IMR-90 (cell line): ENCODE measurements around the gene YPEL1. TPM values are rescaled to one million over a fixed set of nuclear protein-coding genes. Genes with fewer than 3 reads are reported as not detected.

Source experiments
- ATAC-seq: fragments of 200-7000 bp; cut with Tn5 transposase; 2 replicates; pipeline ENCODE4 v1.9.1; 2020; ENCODE audit warnings: low read depth, mild to moderate bottlenecking, moderate library complexity
- BruUV-seq: library from RNA; stranded (reverse); fragments of 400-500 nt; replicated peaks from 2 replicates; lab custom pipeline; 2021; lab: Mats Ljungman, UMichigan
- CTCF ChIA-PET: fragments of 300-600 bp; formaldehyde crosslinking; extraction: SDS; loops from one replicate; lab custom pipeline; 2021; ENCODE audit warnings: antibody characterized with exemption; lab: Yijun Ruan, JAX
- POLR2A ChIA-PET: fragments of 300-600 bp; sonication (Branson Sonifier 250); formaldehyde crosslinking; loops from one replicate; lab custom pipeline; 2022; ENCODE audit warnings: antibody characterized with exemption; ENCODE audit not compliant: unreplicated experiment; lab: Charles Lee
- DNase-seq: peaks from one replicate; pipeline ENCODE4 v3.0.0; 2013
- H2AFZ ChIP-seq: replicated peaks from 2 replicates; pipeline ENCODE3; 2013; ENCODE audit warnings: low read length, mild to moderate bottlenecking; ENCODE audit not compliant: poor library complexity
- H2AK5ac ChIP-seq: 2 replicates; pipeline ENCODE4 v1.6.1; 2013; ENCODE audit warnings: low read depth, low read length, inconsistent platforms
- H2AK9ac ChIP-seq: replicated peaks from 2 replicates; pipeline ENCODE3; 2013; ENCODE audit warnings: mild to moderate bottlenecking, low read depth, low read length, moderate library complexity; ENCODE audit not compliant: poor library complexity
- H2BK120ac ChIP-seq: 2 replicates; pipeline ENCODE4 v1.6.1; 2013; ENCODE audit warnings: low read depth, low read length, inconsistent platforms
- H2BK15ac ChIP-seq: 3 replicates; pipeline ENCODE4 v1.6.1; 2013; ENCODE audit warnings: low read depth, low read length, inconsistent platforms
- H2BK20ac ChIP-seq: 2 replicates; pipeline ENCODE4 v1.6.1; 2013; ENCODE audit warnings: low read depth, mild to moderate bottlenecking, inconsistent platforms, low read length, moderate library complexity
- H2BK5ac ChIP-seq: 2 replicates; pipeline ENCODE4 v1.6.1; 2013; ENCODE audit warnings: mild to moderate bottlenecking, low read depth, low read length, inconsistent platforms; ENCODE audit not compliant: poor library complexity, severe bottlenecking
- H3K14ac ChIP-seq: replicated peaks from 2 replicates; pipeline ENCODE4 v1.6.1; 2013; ENCODE audit warnings: low read depth, low read length, inconsistent platforms
- H3K18ac ChIP-seq: 2 replicates; pipeline ENCODE4 v1.6.1; 2013; ENCODE audit warnings: low read depth, low read length, control low read depth
- H3K23ac ChIP-seq: 2 replicates; pipeline ENCODE4 v1.6.1; 2013; ENCODE audit warnings: low read depth, low read length, inconsistent platforms
- H3K27ac ChIP-seq: 2 replicates; pipeline ENCODE4 v1.5.1; 2013; ENCODE audit warnings: mild to moderate bottlenecking, control low read depth, low read length; ENCODE audit not compliant: insufficient read depth
- H3K27me3 ChIP-seq: 2 replicates; pipeline ENCODE4 v1.6.1; 2013; ENCODE audit warnings: low read length; ENCODE audit not compliant: control insufficient read depth, insufficient read depth
- H3K36me3 ChIP-seq: 2 replicates; pipeline ENCODE4 v1.6.1; 2013; ENCODE audit warnings: low read length, mixed read lengths; ENCODE audit not compliant: control insufficient read depth, insufficient read depth
- H3K4ac ChIP-seq: 2 replicates; pipeline ENCODE4 v1.6.1; 2013; ENCODE audit warnings: low read depth, low read length, inconsistent platforms
- H3K4me1 ChIP-seq: 2 replicates; pipeline ENCODE4 v1.6.1; 2013; ENCODE audit warnings: low read length, mixed read lengths; ENCODE audit not compliant: control insufficient read depth, insufficient read depth
- H3K4me2 ChIP-seq: 2 replicates; pipeline ENCODE4 v1.6.1; 2013; ENCODE audit warnings: low read depth, mild to moderate bottlenecking, control low read depth, low read length, moderate library complexity
- H3K4me3 ChIP-seq: 2 replicates; pipeline ENCODE4 v1.5.1; 2013; ENCODE audit warnings: low read depth, mild to moderate bottlenecking, control low read depth, low read length, moderate library complexity; ENCODE audit not compliant: insufficient read depth
- H3K56ac ChIP-seq: 2 replicates; pipeline ENCODE4 v1.6.1; 2013; ENCODE audit warnings: low read length, inconsistent platforms; ENCODE audit not compliant: insufficient read depth; ENCODE audit errors: extremely low read depth
- H3K79me1 ChIP-seq, 2 experiments: 2 replicates each; pipeline ENCODE4 v1.6.1; 2013; ENCODE audit warnings: low read length in 2 of 2, inconsistent platforms in 1 of 2, low read depth in 1 of 2
- H3K9ac ChIP-seq: 2 replicates; pipeline ENCODE4 v1.6.1; 2013; ENCODE audit warnings: low read depth, low read length, control low read depth
- H3K9me1 ChIP-seq: 2 replicates; pipeline ENCODE4 v1.6.1; 2013; ENCODE audit warnings: low read length, inconsistent platforms; ENCODE audit not compliant: insufficient read depth
- H3K9me3 ChIP-seq: 2 replicates; pipeline ENCODE4 v1.6.1; 2013; ENCODE audit warnings: low read length; ENCODE audit not compliant: control insufficient read depth, insufficient read depth
- H4K20me1 ChIP-seq: 2 replicates; pipeline ENCODE4 v1.6.1; 2013; ENCODE audit warnings: low read length, inconsistent platforms; ENCODE audit not compliant: insufficient read depth
- H4K5ac ChIP-seq: 2 replicates; pipeline ENCODE4 v1.6.1; 2013; ENCODE audit warnings: mild to moderate bottlenecking, low read depth, low read length, control low read depth
- H4K8ac ChIP-seq, 2 experiments: 2 replicates each; pipeline ENCODE4 v1.6.1; 2013; ENCODE audit warnings: low read depth in 2 of 2, low read length in 2 of 2, control low read depth in 1 of 2, inconsistent platforms in 1 of 2
- H4K91ac ChIP-seq: 2 replicates; pipeline ENCODE4 v1.6.1; 2013; ENCODE audit warnings: low read depth, low read length, inconsistent platforms; ENCODE audit not compliant: insufficient read depth
- BHLHE40 ChIP-seq: fragments of 150-350 bp; IDR thresholded peaks from 2 replicates; pipeline ENCODE4 v1.6.1; 2016; ENCODE audit warnings: mild to moderate bottlenecking, low read depth, low read length
- CHD1 ChIP-seq: IDR thresholded peaks from 2 replicates; pipeline ENCODE4 v1.6.1; 2012; ENCODE audit warnings: low read depth, low read length, improper control_type of control experiment
- NFE2L2 ChIP-seq: fragments of 150-350 bp; IDR thresholded peaks from 2 replicates; pipeline ENCODE4 v1.6.1; 2016; ENCODE audit warnings: low read depth, mild to moderate bottlenecking, low read length
- POLR2A ChIP-seq: IDR thresholded peaks from 2 replicates; pipeline ENCODE4 v1.6.1; 2012; ENCODE audit warnings: mild to moderate bottlenecking, low read depth, low read length
- RFX5 ChIP-seq: IDR thresholded peaks from 2 replicates; pipeline ENCODE4 v1.8.0; 2012; ENCODE audit warnings: low read depth, mild to moderate bottlenecking, low read length, moderate library complexity
- SMC3 ChIP-seq: fragments of 150-350 bp; IDR thresholded peaks from 2 replicates; pipeline ENCODE4 v1.6.1; 2016; ENCODE audit warnings: low read depth, mild to moderate bottlenecking, antibody characterized with exemption, low read length, moderate library complexity
- WGBS, 2 experiments: methylation state at CpG; one replicate each; pipeline versions ENCODE4 v1.1.5 to v1.1.7; 2013; ENCODE audit warnings: missing lambda C conversion rate in 2 of 2; ENCODE audit not compliant: insufficient read length in 1 of 2; ENCODE audit errors: extremely low coverage in 2 of 2; 5-methylcytosine and 5-hydroxymethylcytosine counted together
- dilution Hi-C: fragments of 300-500 bp; cut with HindIII; formaldehyde crosslinking; loops from one replicate; pipeline ENCODE4 v1.14.3; 2018; ENCODE audit warnings: low sequenced_read_pairs; ENCODE audit not compliant: unreplicated experiment
- in situ Hi-C: fragments of 300-500 bp; cut with MboI; formaldehyde crosslinking; loops from 3 replicates; pipeline ENCODE4 v1.14.3; 2019; ENCODE audit warnings: low sequenced_read_pairs, inconsistent platforms, mixed read lengths
- intact Hi-C: fragments of 100-400 bp; cut with micrococcal nuclease; formaldehyde crosslinking; loops from 2 replicates; pipeline ENCODE4 v1.10.0; 2022
- polyA plus RNA-seq, 3 experiments: library from polyadenylated mRNA; depleted of rRNA; stranded (reverse); fragments of >200 nt; gene quantifications; 2 replicates each; pipeline ENCODE4 v1.2.3, GENCODE V29; 2012; ENCODE audit warnings: low replicate concordance in 1 of 3
- total RNA-seq: library from RNA; depleted of rRNA; stranded (reverse); fragments of >200 nt; gene quantifications from 2 replicates; pipeline ENCODE4 v1.2.3, GENCODE V29; 2012

Gene YPEL1
- total and polyA plus RNA-seq, 2 of the 4 experiments (the other 2 are of a cell fraction) = 0.72 to 1.3 TPM

GRCh38 chr22:21669026-21669425, 66.6 kb downstream of the YPEL1 start:
- no peak for ATAC-seq
- Histone ChIP-seq H3K4me3 (no peak overlapping the region), H3K4me2 (no peak overlapping the region), H4K91ac (no peak overlapping the region), H2AFZ (no peak overlapping the region), H2BK120ac (no peak overlapping the region), H3K9me1 (peaks cover 7% of the 10 kb centered on the region), H3K27me3 (no peaks in the 10 kb centered on the region), H3K14ac (no peak overlapping the region), H3K4me1 (peaks cover 2% of the 10 kb centered on the region), H3K27ac (no peak overlapping the region), H2AK9ac (no peak overlapping the region), H3K56ac (no peak overlapping the region), H4K5ac (no peak overlapping the region), H3K9ac (no peak overlapping the region), H4K8ac (no peak overlapping the region), H3K4ac (no peak overlapping the region), H2BK5ac (no peak overlapping the region), H3K23ac (no peak overlapping the region), H3K18ac (no peak overlapping the region), H3K36me3 (peaks cover 25% of the 10 kb centered on the region), H2AK5ac (no peak overlapping the region), H3K79me1 (peaks cover 27 to 45% of the 10 kb centered on the region in 2 experiments), H3K9me3 (no peaks in the 10 kb centered on the region), H4K20me1 (no peaks in the 10 kb centered on the region; the same call in none of the 2 replicates), H2BK20ac (no peak overlapping the region), H2BK15ac (no peak overlapping the region)
- dilution Hi-C loops = no loop called here
- no TSS peak for BruUV-seq
- POLR2A ChIA-PET = no interaction called here
- 92% methylated on average over 2 of the region's 9 CpGs; no CpG with 5 or more reads in 1 of the 2 experiments for WGBS, 2 experiments
- intact Hi-C loops = loop anchor here (5.0 kb wide), 1 partner anchor 268 kb away; no protein-coding TSS in a partner anchor
- CTCF ChIA-PET = no interaction called here
- DNase-seq = no peak
- TF ChIP-seq POLR2A (no peak), SMC3 (no peak), NFE2L2 (no peak), CHD1 (no peak), RFX5 (no peak), BHLHE40 (no peak)
- in situ Hi-C loops = no loop called here
